GM18505 (cell line): ENCODE measurements around the gene ZBTB9.

Source experiments
- ATAC-seq: cut with Tn5 transposase; IDR thresholded peaks from one replicate; pipeline ENCODE4 v1.9.1; 2021; ENCODE audit not compliant: unreplicated experiment
- POLR2A ChIP-seq: IDR thresholded peaks from 4 replicates; pipeline ENCODE4 v1.6.1; 2011; ENCODE audit warnings: borderline replicate concordance; ENCODE audit not compliant: insufficient read depth, insufficient read length; ENCODE audit errors: extremely low read depth

The ZBTB9 gene

GRCh38 chr6:33425668-33426577 lies 28.5 kb upstream of the ZBTB9 start:
- ATAC-seq = no peak

GRCh38 chr6:33426590-33427511 lies 27.5 kb upstream of the ZBTB9 start:
- TF ChIP-seq POLR2A = no peak
- no peak for ATAC-seq

More at GRCh38 chr6:33425668-33426577, 28.5 kb upstream of the ZBTB9 start:
- TF ChIP-seq POLR2A = peak; percentile 71

- no peak for ATAC-seq
- no peak for TF ChIP-seq POLR2A
Observed at GRCh38 chr6:33427585-33428223, 26.7 kb upstream of the ZBTB9 start.

DNA sequence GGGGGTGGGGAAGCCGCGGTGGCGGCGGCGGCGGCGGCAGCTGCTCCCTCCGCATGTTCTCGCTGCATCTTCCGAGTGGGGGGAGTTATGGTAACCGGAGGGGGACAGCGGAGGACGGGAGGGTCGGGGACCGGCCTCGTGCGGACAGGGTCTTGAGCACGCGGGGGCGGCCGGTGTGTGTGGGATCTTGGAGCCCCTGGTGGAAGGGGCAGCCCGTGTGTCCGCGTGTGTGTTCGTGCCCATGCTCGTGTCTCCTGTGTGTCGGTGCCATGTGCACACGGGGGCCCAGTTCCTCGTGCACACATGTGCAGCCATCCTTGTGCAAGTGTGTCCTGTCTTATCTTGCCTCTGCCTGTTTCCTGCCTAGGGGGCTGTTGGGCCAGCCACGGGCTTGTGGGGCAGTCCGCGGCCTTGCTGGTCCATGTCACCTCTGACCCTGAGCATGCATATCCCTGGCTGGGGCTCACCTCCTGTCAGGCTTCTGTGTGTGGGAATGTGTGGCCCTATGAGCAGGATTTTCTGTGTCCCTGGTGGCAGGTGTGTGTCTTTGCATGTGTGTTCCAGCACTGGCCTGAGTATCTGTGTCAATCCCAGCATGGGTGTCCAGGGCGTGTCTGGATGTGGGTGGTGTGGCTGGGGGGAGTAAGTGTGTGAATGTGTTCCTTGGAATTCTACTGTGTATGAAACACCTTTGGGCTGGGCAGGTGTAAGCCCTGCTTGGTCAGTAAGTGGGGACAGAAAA lies 26.0 kb upstream of the ZBTB9 start:
- no peak for ATAC-seq
- TF ChIP-seq POLR2A = no peak

DNA sequence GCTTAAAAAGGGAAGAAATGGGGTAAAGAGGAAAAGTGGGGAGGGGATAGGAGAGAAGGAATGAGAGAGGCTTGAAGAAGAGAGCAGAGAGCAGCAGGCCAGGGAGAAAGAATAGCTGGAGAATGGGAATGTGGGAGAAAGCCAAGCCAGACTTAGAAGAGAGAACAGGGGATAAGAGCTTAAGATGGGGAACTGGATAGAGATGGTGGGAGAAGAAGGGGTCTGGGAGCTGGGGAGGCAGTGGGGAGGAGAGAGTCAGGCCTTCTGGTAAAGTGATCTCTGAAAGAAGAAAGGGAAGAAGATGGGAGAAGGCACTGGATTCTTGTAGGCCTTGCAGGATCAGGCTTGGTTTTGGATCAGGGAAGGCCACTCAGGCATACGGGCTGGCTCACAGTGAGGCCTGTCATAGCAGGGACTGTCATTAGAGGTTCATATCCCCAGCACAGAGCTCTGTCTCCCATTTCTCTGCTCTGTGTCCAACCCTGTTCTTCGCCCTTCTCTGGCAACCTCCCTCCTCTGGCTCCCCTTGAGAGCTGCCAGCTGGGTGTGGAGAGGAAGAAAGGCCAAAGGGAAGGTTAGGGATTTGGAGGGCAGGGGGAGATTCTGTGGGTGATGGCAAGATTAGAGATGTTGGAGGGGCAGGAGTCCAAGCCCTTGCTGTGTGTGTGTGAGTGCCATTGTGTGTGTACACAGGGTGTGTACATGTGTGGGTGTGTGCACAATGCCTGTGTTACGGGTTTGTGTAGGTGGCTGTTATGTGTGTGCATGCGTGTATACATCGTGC lies 25.2 kb upstream of the ZBTB9 start:
- no peak for ATAC-seq
- no peak for TF ChIP-seq POLR2A

DNA sequence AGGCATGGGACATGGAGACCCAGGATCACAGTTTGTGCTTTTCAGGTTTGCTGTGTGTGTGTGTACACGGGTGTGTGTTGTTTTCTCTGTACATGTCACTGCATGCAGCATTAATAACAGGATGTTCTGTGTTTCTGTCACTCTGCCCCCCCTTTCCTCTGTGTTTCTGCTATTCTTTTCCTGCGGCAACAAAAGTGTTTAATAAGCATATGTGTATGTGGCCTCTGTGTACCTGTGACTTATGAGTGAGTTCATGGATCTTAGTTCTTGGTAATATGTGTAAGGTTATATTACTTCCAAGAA lies 24.7 kb upstream of the ZBTB9 start:
- no peak for TF ChIP-seq POLR2A
- ATAC-seq = no peak

DNA sequence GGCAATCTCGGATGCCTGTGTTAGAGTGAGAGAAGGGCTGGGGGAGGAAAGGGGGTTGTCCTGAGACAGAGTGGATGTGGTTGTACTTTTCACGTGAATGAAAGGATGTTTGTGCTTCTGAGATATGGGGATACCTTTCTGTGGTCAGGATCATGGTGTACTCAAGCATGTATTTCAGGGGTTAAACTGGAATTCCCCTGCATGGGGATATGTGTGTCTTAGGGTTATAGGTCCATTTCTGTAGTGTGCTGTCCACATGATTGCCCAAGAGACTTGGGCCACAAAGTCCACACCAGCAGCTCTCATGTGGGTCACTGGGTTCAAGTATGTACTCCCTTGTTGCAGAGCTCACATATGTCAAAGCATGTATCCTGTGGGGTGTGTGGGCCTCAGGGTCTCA lies 24.0 kb upstream of the ZBTB9 start:
- no peak for ATAC-seq
- TF ChIP-seq POLR2A = no peak

GRCh38 chr6:33430991-33431879 lies 23.1 kb upstream of the ZBTB9 start:
- no peak for TF ChIP-seq POLR2A
- ATAC-seq = no peak

- ATAC-seq = no peak
- TF ChIP-seq POLR2A = no peak
Observed at GRCh38 chr6:33431880-33432541, 22.4 kb upstream of the ZBTB9 start.

- no peak for ATAC-seq
- TF ChIP-seq POLR2A = no peak
Observed at GRCh38 chr6:33432546-33432945, 21.8 kb upstream of the ZBTB9 start.
